Inflammatory macrophage treated with lipopolysaccharide for 4 hours (primary cell): ENCODE data around the gene PTPRE.

ENCODE experiments used
- DNase-seq: peaks from one replicate; pipeline ENCODE4 v3.0.0-alpha.2; 2020

The PTPRE gene, protein sequence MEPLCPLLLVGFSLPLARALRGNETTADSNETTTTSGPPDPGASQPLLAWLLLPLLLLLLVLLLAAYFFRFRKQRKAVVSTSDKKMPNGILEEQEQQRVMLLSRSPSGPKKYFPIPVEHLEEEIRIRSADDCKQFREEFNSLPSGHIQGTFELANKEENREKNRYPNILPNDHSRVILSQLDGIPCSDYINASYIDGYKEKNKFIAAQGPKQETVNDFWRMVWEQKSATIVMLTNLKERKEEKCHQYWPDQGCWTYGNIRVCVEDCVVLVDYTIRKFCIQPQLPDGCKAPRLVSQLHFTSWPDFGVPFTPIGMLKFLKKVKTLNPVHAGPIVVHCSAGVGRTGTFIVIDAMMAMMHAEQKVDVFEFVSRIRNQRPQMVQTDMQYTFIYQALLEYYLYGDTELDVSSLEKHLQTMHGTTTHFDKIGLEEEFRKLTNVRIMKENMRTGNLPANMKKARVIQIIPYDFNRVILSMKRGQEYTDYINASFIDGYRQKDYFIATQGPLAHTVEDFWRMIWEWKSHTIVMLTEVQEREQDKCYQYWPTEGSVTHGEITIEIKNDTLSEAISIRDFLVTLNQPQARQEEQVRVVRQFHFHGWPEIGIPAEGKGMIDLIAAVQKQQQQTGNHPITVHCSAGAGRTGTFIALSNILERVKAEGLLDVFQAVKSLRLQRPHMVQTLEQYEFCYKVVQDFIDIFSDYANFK

DNA sequence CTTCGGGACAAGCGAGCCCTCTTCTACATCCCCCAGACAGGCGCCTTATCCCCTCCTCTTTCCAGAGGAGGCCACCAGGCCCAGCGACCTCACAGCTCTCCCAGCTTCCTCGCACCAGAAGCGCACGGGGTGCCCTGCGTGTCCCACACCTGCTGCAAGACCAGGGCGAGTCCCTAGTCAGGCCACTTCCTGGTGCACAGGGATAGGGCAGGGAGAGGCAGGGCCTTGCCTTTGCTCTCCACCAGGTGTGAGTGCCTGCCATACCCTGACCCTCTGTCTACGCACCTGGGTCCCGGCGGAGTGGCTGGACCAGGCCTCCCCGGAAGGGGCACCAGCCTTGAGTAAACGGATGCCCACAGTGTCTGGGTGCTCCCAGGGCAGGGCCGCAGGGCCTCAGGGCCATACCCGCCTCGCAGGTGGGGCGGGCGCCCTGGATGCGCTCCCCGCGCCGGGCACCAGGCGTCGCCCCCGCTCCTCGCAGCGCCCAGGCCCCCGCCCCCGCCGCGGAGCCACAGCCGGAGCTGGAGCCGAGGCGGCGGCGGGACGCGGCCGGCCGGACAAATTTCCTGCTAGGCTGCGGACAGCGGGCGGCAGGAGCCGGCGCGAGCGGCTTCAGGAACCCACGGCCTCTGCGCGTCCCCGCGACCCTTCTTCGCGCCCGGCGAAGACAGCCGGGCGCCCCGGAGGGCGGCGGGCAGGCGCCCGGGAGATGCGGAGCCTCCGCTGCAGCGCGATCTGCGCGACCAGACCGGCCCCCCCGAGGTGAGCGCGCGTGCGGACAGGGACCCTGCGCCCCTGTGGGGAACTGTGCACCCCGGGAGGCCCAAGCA is at the start of gene PTPRE:
Gene PTPRE (plus strand): TSS at position 556 of the 830 bp plus-strand sequence. CDS start 133,779 bp downstream, outside the sequence.
- DNase-seq = peak; percentile 86

DNA sequence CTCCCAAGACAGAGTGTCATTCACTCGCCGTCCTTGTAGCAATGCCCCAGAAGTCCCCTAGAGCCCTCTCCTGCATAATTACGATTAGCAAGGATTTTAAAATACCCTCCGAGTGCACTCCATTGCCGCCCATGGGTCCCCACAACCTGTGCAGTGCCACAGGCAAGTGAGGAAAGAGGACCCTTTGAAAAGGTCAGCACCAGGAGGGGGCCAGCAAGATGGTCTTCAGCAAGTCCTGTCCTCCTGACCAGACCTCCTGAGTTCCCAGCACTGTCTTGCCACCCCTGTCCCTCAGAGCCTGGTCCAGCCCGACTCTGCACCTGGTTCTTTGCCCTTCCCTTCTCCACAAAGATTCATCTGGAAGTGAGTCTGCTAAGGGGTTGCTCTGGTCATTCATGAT is 46.3 kb upstream of the PTPRE start:
- DNase-seq = no peak

DNA sequence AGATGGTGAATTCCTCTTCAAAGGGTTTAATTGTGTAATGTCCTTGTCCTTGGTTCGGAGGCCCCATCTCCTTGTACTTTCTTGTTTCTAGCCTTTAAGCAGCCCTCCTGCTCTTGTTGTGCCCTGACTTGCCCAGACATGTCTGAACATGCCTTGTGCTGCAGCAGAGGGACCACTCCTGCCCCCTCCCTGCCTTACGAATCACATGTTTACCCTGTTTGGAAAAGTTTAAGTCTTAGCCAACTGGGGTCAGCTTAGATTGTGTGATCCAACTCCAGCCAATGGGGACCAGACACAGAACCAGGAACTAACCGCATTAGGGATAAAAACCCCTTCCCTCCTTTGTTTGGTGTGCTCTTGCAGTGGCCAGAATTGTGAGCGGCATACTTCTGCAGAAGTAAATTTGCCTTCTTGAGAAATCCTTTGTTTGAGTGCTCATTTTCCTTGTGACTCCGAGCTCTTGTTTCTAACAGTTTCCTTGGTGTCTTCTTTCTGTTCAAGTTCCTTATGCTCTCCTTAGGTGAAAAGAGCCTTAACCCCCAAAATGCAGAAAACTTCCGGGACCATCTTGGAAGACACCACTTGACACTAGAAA is 43.6 kb upstream of the PTPRE start:
- DNase-seq = no peak

DNA sequence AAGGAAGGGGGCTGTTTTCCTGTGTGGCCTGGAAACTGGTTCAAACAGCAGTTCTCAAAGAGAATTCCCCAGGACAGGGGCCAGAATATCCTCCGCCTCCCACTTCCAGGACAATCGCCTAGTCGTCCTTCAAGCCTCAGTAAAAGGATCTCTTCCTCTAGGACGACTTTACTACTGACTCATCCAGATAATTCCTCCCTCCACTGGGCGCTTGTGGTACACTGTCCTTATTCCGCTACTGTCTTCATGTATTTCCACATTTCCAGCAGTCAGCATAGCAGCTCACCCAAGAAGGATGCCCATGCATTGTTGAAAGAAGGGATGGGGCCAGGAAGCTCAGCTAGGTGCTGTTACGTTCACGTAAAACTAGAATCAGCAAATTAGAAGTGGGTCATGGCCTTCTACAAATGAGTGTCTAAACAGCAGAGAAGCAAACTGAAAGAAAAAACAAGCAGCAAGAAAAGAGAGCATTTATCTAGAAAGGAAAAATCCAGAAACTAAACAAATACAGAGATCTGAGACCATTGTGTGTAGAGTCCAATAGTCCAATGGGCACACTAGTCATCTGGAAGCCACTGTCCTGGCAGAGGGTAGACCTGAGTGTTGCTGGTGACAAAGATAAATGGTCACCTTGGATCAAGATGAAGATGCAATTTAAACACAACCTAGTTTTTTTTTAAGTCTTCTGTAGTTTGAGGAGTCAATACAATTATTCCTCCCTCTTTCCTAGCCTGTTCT is 40.5 kb upstream of the PTPRE start:
- no peak for DNase-seq

DNA sequence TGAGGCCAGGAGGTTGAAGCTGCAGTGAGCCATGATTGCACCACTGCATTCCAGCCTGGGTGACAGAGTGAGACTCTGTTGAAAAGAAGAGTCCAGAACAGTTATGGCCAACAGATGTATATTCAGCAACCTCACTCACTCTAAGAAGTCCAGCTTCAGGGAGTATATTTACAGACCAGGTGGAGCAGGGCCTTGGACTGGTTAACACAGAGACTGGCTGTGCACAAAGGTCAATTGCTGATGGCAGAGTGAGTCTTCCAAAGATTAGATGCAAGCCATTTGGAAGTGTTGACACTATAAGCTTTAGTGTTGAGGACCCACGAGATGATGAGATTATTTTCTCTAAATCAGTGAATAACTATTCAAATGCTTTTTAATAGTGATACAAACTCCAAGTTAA is 39.1 kb upstream of the PTPRE start:
- no peak for DNase-seq

DNA sequence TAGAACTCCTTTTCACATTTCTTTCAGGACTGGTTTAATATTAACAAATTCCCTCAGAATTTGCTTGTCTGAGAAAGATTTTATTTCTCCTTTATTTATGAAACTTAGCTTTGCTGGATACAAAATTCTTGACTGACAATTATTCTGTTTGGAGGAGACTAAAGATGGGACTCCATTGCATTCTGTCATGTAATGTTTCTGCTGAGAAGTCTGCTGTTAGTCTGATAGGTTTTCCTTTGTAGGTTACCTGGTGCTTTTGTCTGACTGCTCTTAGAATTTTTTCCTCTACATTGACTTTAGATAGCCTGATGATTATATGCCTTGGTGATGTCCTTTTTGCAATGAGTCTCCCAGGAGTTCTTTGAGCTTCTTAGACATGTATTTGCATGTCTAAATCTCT is 37.6 kb upstream of the PTPRE start:
- no peak for DNase-seq

DNA sequence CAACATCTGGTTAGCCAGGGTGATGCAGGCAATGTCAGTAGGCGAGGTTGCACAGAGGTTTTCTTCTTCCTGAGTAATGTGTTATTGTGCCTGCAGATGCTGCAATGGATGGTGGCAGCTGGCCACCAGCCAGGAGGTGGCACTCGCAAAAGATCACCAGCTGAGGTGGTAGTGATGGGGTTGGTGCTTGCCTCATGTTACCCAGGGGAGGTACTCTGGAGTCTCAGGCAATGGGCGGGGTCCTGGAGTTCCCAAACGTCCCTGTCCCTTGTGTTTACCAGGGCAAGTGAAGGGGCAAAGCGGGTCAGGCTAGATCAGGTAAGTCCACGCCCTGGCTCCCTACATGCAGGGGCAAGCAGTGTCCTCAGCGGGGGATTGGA is 35.3 kb upstream of the PTPRE start:
- DNase-seq = no peak

DNA sequence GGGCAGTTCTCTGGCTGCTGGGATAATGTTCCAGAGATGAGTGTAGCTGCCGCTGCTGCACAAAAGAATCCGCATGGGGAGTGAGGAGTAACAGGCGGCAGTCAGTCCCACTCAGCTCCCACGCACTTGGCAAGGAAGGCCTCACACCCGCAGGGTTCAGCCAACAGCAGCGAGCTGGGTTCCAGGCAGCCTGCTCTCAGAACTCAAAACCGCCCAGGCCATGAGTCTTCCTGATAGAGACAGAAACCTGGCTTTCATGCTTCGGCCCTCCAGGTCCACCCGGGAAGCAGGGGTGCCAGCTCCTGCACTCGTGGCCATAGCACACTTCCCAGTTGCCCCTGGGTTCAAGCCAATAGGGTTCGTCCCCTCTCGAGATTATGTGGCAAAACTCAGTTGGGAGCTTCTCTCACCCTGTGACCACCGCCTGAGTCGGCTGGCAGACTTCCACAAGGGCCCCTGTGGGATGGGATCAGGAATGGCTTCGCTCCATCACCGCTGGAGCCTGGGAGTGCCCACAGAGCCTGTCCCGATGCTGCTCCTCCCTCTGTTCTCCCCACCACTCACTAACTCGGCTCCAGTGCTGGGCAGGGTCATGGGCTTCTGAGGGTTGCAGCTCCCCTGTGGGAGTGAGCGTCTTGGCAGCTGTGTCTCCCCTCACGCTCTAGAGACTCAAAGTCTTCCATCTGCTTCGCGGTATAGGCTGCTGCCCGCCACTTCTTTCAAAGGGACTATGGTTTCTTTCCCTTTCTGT is 34.7 kb upstream of the PTPRE start:
- DNase-seq = no peak

DNA sequence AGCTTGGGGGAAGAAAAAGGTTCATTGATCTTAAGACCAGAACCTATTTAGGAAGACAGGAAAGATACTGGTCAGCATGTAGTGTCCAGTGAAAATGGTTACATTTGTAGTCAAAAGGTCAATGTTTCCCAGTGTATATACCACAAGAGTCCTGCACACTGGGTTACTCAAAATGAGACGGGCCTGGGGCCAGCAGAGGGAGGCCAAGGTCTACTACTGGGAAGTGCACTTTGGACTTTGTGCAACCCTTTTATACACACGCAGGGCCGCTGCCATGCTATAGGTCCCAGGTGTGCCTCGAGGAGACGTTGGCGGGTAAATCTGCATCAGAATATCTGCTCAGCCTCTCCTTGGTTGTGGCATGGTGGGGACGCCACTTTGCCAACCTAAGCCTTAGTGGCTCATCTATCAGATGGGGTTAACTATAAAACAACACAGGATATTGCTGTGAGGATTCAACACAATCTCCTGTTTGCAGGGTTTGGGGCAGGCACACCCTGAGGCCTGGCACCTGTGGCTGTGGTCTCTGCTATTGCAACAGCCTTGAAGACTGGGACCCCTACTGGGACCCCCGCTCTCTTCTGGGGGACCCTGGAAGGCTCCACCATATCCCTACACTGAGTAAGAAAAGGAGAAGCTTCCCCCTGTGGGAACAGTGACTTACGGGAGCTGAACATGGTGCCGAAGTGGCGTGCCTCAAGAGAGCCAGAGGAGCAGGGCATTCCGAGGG is 33.9 kb upstream of the PTPRE start:
- no peak for DNase-seq

DNA sequence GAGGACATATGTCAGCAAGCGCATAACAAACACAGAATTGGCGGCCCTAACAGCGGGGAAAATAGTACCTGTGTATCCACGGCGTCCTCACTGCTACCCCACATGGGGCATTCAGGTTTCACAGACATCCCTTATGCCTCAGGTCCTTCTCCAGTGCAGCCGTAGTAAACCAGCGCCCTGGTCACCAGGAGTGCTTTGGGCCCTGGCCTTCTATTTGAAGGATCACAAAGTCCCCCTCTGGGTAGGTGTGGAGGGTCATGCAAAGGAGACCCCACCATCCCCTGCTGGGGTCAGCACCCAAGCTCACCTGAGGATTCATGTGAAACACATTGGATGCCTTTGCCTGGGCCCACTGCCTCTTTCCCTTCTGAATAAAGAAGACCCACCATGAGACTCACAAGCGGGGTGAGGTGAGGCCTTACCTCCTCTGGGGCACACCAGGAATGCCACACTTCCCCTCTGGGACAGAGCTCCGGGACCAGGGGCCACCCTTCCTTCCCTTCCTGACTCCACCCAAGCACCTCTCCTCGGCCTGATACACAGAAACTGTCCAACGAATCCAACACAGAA is 32.9 kb upstream of the PTPRE start:
- no peak for DNase-seq

DNA sequence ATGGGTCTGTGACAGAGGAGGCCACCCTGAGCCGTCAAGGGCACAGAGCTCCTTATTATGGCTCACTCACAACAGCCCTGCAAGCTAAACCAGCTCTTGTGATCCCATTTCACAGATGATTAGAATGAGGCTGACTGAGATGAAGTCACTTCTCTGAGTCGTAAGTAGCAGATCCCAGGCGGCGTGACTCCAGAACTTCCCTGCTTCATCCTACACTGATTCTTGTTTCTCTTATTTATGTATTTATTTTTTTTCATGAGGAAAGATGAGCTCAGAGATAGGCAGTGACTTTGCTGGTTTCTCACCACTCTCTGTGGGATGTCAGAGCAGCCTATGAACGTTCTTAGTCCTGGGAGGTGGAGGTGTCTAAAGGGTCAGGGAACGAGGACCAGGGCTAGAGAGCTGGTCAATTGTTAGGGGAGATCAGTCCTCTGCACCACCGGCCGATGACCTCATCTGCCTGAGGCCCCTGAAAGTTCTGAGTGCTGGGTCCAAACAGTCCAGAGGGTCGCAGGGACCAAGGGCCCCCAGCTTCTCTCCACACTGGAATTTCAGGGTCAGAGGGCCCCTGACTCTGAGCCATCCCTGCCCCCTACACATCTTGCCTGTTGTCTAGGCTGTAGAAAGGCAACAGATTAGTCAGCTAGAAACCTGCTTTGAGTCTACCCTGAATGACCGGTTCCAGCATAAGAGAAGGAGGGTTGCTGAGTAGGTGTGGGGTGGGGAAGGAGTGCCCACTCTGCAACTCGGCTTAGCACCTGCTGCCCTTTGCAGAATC is 32.0 kb upstream of the PTPRE start:
- peak; percentile 60 for DNase-seq

DNA sequence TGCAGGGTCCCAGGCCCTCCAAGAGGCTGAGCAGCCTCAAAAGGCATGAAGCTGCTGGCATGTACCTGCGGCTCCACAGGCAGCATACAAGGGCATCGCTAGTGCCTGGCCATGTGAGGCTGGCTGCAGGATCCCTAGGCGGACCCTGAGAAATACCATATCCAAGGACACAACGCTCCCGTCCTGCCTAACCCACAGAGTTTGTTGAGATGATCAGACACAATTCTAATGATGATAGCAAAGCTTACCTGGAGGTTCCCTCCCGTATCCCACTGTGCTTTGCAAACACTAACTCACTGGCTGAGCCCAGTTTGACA is 31.5 kb upstream of the PTPRE start:
- DNase-seq = no peak

DNA sequence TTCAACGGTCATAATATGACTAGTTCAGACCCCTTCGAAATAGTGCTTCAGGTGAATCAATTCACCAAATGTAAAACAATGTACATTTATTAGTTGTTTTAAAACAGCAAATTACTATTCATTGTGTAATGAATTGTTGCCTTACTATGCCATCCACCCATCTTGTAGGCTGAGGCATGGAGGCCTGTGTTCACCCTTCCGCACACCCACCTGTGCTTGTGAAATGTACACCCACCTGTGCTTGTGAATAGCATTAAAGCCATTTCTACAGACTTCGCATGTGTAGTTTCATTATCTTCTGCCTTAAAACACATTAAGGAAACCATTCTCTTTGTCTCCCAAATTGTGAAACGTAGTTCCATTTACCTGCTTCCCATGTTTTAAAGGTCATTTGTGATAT is 31.0 kb upstream of the PTPRE start:
- no peak for DNase-seq

DNA sequence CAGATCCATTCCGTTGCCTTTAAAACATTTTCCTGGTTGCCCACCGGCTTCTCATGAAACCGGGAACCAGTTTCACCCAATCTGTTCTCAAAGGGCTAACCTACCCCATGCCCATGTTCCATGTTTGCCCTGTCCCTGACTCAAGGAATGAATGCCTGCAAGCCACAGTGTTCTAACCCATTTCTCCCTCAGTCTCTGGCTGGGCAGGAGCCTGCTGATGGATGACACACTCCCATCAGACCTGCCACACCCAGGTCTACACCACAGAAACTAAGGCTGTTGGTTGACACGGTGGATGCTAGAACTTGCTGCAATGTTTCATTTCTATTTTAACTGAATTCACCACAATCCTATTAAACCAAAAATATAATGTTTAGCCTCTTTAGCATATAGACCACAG is 29.8 kb upstream of the PTPRE start:
- DNase-seq = peak; percentile 61

DNA sequence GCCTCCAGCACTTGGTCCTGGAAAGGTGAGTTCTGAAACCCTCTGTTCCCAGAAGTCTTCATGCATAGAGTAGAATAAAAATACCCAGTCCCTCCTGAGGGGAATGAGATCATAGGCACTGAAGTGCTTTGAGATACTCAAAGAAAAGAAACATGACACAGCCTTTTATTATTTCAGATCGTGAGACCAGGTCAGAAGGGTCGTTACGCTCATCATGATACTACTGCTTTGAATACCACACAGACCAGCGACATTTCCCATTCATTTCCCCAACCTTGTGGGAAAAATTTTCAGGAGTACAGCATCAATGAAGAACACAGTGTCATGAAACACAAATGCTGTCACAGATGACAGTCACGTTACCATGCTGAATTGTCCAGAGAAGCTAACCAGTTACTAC is 29.2 kb upstream of the PTPRE start:
- no peak for DNase-seq

DNA sequence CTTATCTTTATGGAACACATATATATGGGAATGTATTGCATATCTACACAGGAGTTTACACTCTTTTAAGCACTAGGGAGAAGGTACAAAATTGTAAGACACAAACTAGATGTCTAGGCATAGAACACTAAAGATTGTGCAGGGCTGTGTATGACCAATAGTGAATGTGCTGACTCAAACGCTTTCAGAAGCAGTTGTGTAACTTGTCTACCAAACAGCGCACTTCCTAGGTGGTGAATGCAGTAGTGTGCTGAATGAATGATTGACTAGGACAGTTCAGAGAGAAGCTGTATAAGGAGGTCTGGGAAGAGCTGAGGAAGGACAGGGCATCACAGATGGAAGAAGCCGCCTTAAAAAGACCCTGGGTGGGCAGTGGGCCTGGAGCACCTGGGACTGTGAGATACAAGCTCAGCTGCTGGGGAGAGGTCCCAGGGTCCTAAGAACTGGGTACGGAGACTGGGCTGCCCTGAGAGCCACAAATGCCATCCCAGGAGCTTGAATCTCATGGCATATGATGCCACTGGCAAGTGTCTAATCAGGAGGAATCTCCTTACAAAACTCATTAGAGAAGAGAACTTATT is 28.3 kb upstream of the PTPRE start:
- DNase-seq = peak; percentile 83

DNA sequence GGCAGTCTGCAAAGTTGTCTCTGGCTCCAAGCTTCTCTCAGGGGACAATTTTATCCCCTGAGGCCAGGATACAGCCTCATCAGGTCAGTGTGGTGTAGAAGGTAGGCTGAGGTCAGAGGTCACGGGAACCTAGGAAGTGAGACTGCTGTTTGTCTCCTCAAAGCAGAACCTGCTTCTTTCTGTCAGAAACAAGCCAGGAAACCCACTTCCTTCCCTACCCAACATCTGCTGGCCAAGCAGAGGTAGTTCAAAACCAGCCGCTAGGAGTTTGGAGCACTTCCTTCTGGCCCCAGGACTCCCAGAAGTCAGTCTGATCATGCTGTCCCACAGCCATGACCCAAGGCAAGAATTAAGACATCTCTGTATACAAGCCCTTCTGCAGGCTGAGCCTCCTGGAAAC is 26.3 kb upstream of the PTPRE start:
- peak; percentile 77 for DNase-seq

DNA sequence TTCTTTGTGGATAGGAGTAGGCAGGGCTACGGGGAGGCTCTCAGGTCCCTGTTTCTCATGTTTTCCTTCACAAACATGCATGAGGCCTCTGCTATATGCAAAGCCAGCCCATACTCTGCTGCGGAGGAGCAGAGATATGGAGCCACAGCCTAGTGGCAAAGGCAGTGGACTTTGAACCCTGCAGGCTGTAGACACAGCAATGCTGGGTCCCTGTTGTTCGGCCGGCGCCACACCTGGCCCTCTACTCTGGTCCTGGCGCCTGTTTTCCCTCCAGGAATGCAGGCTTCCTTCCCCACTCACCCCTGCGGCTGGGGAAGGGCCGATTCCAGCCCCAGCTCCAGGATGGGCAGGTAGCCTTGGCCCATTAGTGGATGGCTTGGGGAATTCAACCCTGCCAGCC is 25.6 kb upstream of the PTPRE start:
- no peak for DNase-seq

DNA sequence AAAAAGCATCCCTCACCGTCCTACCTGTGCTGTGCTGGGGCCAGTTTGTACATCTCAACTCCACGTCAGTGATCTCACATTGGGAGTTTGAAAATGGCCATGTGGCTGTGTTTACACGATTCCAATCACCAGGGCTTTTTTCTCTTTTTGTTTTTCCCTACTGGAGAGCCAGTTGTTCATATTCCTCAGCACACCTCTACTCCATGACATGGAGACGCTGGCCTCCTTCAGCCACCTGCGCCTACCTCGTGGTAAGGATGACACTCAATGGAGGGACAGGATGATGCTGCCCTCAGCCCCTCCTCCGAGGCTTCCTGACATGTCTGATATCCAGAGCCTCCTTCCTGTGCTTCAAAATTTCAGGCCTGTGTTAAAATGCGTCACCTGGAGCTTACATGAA is 24.5 kb upstream of the PTPRE start:
- DNase-seq = no peak
